CD14-positive monocyte (primary cell): ENCODE data around the gene BCAR1. TPM values are rescaled to one million over a fixed set of nuclear protein-coding genes. Genes with fewer than 3 reads are reported as not detected.

Experiments used
- DNase-seq, 3 donors: peaks; one replicate each; pipeline ENCODE4 v3.0.0-alpha.2; 2011 to 2022
- H2AFZ ChIP-seq: 2 replicates; pipeline ENCODE4 v1.6.0; 2012; ENCODE audit warnings: mild to moderate bottlenecking, low read depth, low read length, inconsistent platforms; ENCODE audit not compliant: insufficient read depth, poor library complexity, severe bottlenecking
- H3K27ac ChIP-seq, 2 donors: 1 replicate in 1 of 2; 2 replicates in 1 of 2; pipeline ENCODE4 v1.5.1; 2012 to 2013; ENCODE audit warnings: low read length in 2 of 2, control low read depth in 1 of 2, inconsistent platforms in 1 of 2, low read depth in 1 of 2, mild to moderate bottlenecking in 1 of 2
- H3K27me3 ChIP-seq, 2 donors: one replicate each; pipeline versions ENCODE4 v1.6.0 to v1.6.1; 2011 to 2013; ENCODE audit warnings: low read length in 2 of 2; ENCODE audit not compliant: control insufficient read depth in 2 of 2, insufficient read depth in 2 of 2
- H3K36me3 ChIP-seq, 2 donors: replicated peaks in 1 of 2; 1 replicate in 1 of 2; 2 replicates in 1 of 2; pipeline versions ENCODE4 v1.5.1 to v1.6.1; 2012 to 2013; ENCODE audit warnings: low read length in 2 of 2, control low read depth in 1 of 2, inconsistent platforms in 1 of 2, mild to moderate bottlenecking in 1 of 2; ENCODE audit not compliant: insufficient read depth in 2 of 2, control insufficient read depth in 1 of 2
- H3K4me1 ChIP-seq, 2 donors: 1 replicate in 1 of 2; 2 replicates in 1 of 2; pipeline versions ENCODE4 v1.5.1 to v1.6.1; 2012 to 2013; ENCODE audit warnings: low read length in 2 of 2, control low read depth in 1 of 2, inconsistent platforms in 1 of 2, mild to moderate bottlenecking in 1 of 2, moderate library complexity in 1 of 2; ENCODE audit not compliant: insufficient read depth in 2 of 2, control insufficient read depth in 1 of 2
- H3K4me2 ChIP-seq: replicated peaks from 2 replicates; pipeline ENCODE3; 2012; ENCODE audit warnings: low read length, moderate library complexity, mild to moderate bottlenecking; ENCODE audit not compliant: poor library complexity, severe bottlenecking; ENCODE audit errors: extremely low read depth
- H3K4me3 ChIP-seq, 3 experiments: fragments of 200-600 bp in 1 of 3; sonication (generic) in 1 of 3; replicated peaks in 1 of 3; 1 replicate in 2 of 3; 2 replicates in 1 of 3; pipeline ENCODE4 v1.5.1; 2011 to 2013; ENCODE audit warnings: low read length in 3 of 3, mild to moderate bottlenecking in 3 of 3, control low read depth in 2 of 3, low read depth in 2 of 3, inconsistent platforms in 1 of 3, moderate library complexity in 1 of 3
- H3K79me2 ChIP-seq: 2 replicates; pipeline ENCODE4 v1.6.0; 2012; ENCODE audit warnings: mild to moderate bottlenecking, control low read depth, inconsistent platforms, low read length, moderate library complexity; ENCODE audit not compliant: insufficient read depth
- H3K9ac ChIP-seq: 2 replicates; pipeline ENCODE4 v1.6.0; 2017; ENCODE audit warnings: low read length, mild to moderate bottlenecking; ENCODE audit not compliant: insufficient read depth, poor library complexity, severe bottlenecking
- H3K9me3 ChIP-seq, 2 donors: replicated peaks in 1 of 2; 1 replicate in 1 of 2; 2 replicates in 1 of 2; pipeline versions ENCODE4 v1.5.1 to v1.6.1; 2012 to 2013; ENCODE audit warnings: low read length in 2 of 2, control low read depth in 1 of 2; ENCODE audit not compliant: control insufficient read depth in 1 of 2, insufficient read depth in 1 of 2
- H4K20me1 ChIP-seq: 2 replicates; pipeline ENCODE4 v1.6.0; 2012; ENCODE audit warnings: mild to moderate bottlenecking, low read length, control low read depth, moderate library complexity; ENCODE audit not compliant: insufficient read depth
- H3K27ac Mint-ChIP-seq, 7 donors: one replicate each; pipeline ENCODE4 v1.8.0; 2020; ENCODE audit warnings: mild to moderate bottlenecking in 7 of 7, mixed read lengths in 7 of 7, moderate library complexity in 6 of 7, inconsistent platforms in 2 of 7
- H3K27me3 Mint-ChIP-seq, 3 donors: one replicate each; pipeline ENCODE4 v1.8.0; 2021 to 2022; ENCODE audit warnings: low read depth in 3 of 3, mild to moderate bottlenecking in 3 of 3, mixed read lengths in 3 of 3, moderate library complexity in 3 of 3, inconsistent platforms in 1 of 3
- H3K36me3 Mint-ChIP-seq, 2 donors: one replicate each; pipeline ENCODE4 v1.8.0; 2020; ENCODE audit warnings: mixed read lengths in 2 of 2, inconsistent platforms in 1 of 2, mild to moderate bottlenecking in 1 of 2
- H3K4me1 Mint-ChIP-seq: one replicate; pipeline ENCODE4 v1.8.0; 2020; ENCODE audit warnings: mild to moderate bottlenecking, mixed read lengths
- H3K4me3 Mint-ChIP-seq, 2 donors: one replicate each; pipeline ENCODE4 v1.8.0; 2020; ENCODE audit warnings: mild to moderate bottlenecking in 2 of 2, mixed read lengths in 2 of 2, moderate library complexity in 1 of 2
- H3K9me3 Mint-ChIP-seq, 7 donors: one replicate each; pipeline ENCODE4 v1.8.0; 2020 to 2022; ENCODE audit warnings: mixed read lengths in 7 of 7, mild to moderate bottlenecking in 6 of 7, moderate library complexity in 6 of 7, inconsistent platforms in 2 of 7
- CTCF ChIP-seq: fragments of 200-600 bp; IDR thresholded peaks from one replicate; pipeline ENCODE4 v1.8.0; 2022; ENCODE audit warnings: antibody characterized with exemption, mild to moderate bottlenecking
- WGBS: methylation state at CpG from one replicate; pipeline ENCODE4 v1.1.5; 2013; ENCODE audit warnings: missing lambda C conversion rate; ENCODE audit not compliant: insufficient coverage; 5-methylcytosine and 5-hydroxymethylcytosine counted together
- intact Hi-C, 2 donors: fragments of 100-400 bp; cut with micrococcal nuclease; formaldehyde crosslinking; loops; one replicate each; pipeline versions ENCODE4 v1.15.0 to v1.15.1; 2023
- polyA plus RNA-seq, 3 donors: library from polyadenylated mRNA; depleted of rRNA in 1 of 3; unstranded in 2 of 3; stranded (reverse) in 1 of 3; fragments of 300-500 nt in 2 of 3; fragments of >200 nt in 1 of 3; fragmentation: Illumina TruSeq in 2 of 3; gene quantifications; 1 replicate in 2 of 3; 2 replicates in 1 of 3; pipeline ENCODE4 v1.2.3, GENCODE V29; 2012 to 2021

Gene BCAR1
- polyA plus RNA-seq, 3 donors = not detected

GRCh38 chr16:75222271-75222783 is 29.1 kb downstream of the BCAR1 start:
- no peak overlapping the region for H3K9ac ChIP-seq
- H4K20me1 ChIP-seq = no peaks in the 10 kb centered on the region
- 77% methylated on average over 9 of the region's 16 CpGs for WGBS

GRCh38 chr16:75219838-75220237 is 31.6 kb downstream of the BCAR1 start:
- Mint-ChIP-seq H3K36me3 (no peaks in the 10 kb centered on the region), H3K4me1 (peaks cover 8% of the 10 kb centered on the region), H3K4me3 (peak overlapping the region; percentile 58 to 79), H3K9me3 (peaks cover 0 to 3% (median 0%) of the 10 kb centered on the region in 7 donors), H3K27ac (no peak overlapping the region), H3K27me3 (peaks cover 19 to 58% (median 37%) of the 10 kb centered on the region in 3 donors)
- Histone ChIP-seq H3K9ac (no peak overlapping the region), H3K27ac (no peak overlapping the region), H3K27me3 (peaks cover 0 to 19% of the 10 kb centered on the region in 2 donors), H3K4me1 (no peaks in the 10 kb centered on the region), H2AFZ (peak overlapping the region; percentile 21), H3K36me3 (no peaks in the 10 kb centered on the region), H3K4me2 (peak overlapping the region; percentile 14), H3K4me3 (no peak overlapping the region), H3K9me3 (no peaks in the 10 kb centered on the region), H4K20me1 (no peaks in the 10 kb centered on the region), H3K79me2 (no peaks in the 10 kb centered on the region)
- no peak for TF ChIP-seq CTCF
- DNase-seq = no peak
- intact Hi-C loops = no loop called here
- no CpG with 5 or more reads among the region's 5 CpGs for WGBS

More at GRCh38 chr16:75222271-75222783, 29.1 kb downstream of the BCAR1 start:
- Histone ChIP-seq H3K9me3 (no peaks in the 10 kb centered on the region), H3K27me3 (peaks cover 0 to 29% of the 10 kb centered on the region in 2 donors), H3K36me3 (no peaks in the 10 kb centered on the region), H3K27ac (no peak overlapping the region), H2AFZ (no peak overlapping the region), H3K4me2 (no peak overlapping the region), H3K4me1 (no peaks in the 10 kb centered on the region), H3K79me2 (no peaks in the 10 kb centered on the region), H3K4me3 (no peak overlapping the region)
- Mint-ChIP-seq H3K27me3 (peaks cover 20 to 66% (median 43%) of the 10 kb centered on the region in 3 donors), H3K4me3 (peak overlapping the region in 1 of 2 donors; percentile 59), H3K9me3 (peaks cover 0 to 4% (median 0%) of the 10 kb centered on the region in 7 donors), H3K27ac (no peak overlapping the region), H3K36me3 (no peaks in the 10 kb centered on the region), H3K4me1 (peaks cover 8% of the 10 kb centered on the region)
- DNase-seq = no peak
- no peak for TF ChIP-seq CTCF
- intact Hi-C loops = no loop called here
